HG03045 (cell line): Measurements from ENCODE around the gene NAB2.

Experiments used
- ATAC-seq: cut with Tn5 transposase; IDR thresholded peaks from one replicate; pipeline ENCODE4 v1.9.1; 2021; ENCODE audit warnings: mild to moderate bottlenecking, moderate library complexity; ENCODE audit not compliant: unreplicated experiment

The NAB2 gene

GRCh38 chr12:57092876-57093414, 4.0 kb downstream of the NAB2 start:
- no peak for ATAC-seq

DNA sequence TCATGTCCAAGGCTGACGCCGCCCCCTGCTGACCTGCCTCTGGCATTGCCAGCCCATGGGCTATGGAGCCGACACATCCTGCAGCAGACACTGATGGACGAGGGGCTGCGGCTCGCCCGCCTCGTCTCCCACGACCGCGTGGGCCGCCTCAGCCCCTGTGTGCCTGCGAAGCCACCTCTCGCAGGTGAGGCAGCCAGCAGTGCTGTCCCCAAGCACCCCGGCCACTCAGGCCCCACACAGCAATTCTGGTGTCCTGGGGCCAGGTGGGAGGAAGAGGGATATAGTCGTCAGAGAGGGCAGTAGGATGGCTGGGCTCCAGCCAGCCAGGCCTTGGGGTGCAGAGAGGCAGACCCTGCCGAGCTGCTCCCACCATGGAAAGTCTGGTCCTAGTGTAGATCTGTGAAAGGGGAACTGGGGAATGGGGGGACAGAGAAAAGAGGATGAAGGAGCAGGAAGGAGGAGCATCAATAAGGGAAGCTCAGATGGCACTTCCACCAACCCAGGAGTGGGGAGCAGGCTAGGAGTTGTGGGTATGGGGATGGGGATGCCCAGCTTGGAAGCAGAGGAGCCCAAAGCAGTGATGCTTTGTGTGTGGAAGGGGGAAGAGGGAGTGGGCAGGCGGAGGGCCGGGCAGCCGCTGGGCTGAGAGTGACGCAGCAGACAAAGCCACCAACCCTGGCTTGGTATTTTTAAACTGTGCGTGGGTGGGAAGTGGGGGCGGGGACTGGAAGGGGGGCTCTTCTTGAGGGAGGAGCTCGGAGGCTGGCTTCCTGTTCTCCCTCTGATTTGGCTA, 4.7 kb downstream of the NAB2 start:
- no peak for ATAC-seq

GRCh38 chr12:57094208-57095160, 5.6 kb downstream of the NAB2 start:
- no peak for ATAC-seq

DNA sequence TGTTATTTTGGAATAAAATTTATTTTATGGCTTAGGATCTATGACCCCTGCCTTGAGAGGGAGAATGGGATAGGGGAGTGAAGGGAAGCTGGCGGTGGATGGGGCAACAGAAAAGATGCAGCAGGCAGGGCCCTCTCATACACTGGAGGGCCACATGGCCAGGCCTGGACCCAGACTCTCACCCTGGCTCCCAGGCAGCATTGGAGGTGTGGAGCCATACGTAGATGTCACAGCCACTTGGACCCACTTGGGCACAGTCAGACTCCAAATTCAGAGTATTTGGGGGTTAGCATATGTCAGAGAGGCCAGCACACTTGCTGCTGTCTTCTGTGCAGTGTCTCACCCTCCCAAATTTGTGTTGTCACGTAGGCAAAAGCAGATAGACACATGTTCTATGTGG, 6.5 kb downstream of the NAB2 start:
- no peak for ATAC-seq

GRCh38 chr12:57096099-57096572, 7.2 kb downstream of the NAB2 start:
- no peak for ATAC-seq

DNA sequence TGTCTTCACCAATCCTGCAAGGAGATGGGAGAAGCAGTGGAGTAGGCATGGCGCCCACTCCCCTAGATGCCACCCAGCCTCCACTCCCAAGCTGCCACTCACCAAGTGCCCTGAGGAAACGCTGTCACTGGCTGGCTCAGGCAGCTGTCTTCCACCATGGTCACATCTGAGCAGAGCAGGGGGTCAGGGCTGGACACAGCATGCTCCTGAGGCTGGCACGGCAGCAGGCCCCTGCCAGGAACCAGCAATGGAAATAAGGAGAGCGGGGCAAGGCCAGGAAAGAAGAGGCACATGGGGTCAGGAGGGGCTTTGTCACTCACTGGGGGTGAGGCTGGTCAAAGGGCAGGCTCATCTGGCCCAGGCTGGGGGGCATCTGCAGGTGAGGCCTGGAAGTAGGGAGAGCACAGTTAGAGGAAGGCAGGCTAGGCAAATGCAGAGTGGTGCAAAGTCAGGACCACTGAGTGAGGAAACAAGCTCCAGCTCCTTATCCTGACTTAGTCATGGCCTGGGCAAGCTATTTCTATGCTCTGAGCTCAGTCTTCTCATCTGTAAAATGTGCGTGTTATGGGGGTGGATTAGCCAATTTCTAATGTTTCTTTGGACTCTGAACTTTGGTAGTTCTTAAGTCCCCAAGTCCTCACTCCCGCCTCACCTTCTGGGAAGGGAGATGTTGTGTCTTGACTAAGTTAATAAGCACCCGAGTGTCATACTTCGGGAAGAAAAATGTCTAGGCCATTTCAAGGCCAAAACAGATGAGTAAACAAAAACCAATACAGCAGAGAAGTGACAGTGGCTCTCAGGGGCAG, 8.0 kb downstream of the NAB2 start:
- no peak for ATAC-seq

DNA sequence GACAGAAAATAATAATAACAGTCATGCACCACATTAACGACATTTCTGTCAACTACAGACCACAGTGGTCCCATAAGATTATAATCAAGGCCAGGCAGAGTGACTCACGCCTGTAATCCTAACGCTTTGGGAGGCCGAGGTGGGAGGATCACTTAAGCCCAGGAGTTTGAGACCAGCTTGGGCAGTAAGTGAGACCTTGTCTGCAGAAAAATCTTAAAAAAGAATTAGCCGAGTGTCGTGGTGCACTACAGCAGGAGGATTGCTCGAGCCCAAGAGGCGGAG, 8.6 kb downstream of the NAB2 start:
- no peak for ATAC-seq

GRCh38 chr12:57098546-57098945, 9.6 kb downstream of the NAB2 start:
- no peak for ATAC-seq

DNA sequence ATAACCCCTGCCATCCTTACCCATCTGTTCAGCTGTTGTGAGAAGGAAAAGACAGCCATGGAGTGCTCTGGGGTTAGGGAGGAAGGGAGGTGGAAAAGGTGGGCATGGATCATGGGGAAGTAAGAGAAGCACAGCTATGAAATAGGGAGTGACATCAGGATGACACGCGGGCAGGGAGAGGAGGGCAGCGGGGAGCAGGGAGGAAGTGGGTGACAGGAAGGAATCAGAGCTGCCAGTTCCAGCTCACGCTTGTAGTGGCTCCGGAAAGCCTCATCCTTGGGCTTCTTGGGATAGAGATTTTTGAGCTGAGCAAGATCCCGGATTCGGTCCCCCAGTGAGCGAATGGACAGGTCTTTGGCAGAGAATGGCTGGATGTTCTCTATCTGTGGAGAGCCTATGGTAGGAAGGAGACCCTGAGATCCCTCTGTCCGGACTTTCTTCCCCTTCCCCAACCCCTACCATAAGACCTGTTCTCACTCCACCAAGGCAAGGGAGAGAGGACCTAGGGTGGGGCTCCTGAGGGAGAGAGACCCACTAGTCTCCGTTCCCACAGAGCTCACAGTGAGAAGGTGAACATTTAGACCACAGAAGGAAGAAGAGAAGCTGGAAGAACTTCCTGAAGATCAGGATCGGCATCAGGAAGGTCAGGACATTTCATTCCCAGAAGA, 10.3 kb downstream of the NAB2 start:
- ATAC-seq, result no peak

DNA sequence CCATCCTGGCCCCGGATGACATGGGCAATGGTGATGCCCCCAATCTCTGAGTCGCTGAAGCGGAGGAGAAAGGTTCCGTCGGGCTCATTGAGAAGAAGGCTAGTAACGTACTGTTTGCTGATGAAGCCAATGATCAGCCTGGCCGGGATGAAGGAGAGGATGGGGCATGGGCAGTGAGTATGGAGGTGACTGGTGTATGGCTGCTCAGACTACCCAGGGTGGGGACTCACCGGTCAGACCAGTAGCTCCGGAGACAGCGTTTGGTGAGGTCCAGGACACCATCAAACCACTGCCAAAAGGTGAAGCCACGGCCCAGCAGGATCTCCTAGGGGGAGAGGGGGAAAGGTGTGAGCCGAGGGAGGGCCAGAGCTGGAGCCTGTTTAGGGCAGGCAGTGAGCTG, 10.9 kb downstream of the NAB2 start:
- no peak for ATAC-seq

GRCh38 chr12:57101892-57102695, 13.2 kb downstream of the NAB2 start:
- no peak for ATAC-seq

DNA sequence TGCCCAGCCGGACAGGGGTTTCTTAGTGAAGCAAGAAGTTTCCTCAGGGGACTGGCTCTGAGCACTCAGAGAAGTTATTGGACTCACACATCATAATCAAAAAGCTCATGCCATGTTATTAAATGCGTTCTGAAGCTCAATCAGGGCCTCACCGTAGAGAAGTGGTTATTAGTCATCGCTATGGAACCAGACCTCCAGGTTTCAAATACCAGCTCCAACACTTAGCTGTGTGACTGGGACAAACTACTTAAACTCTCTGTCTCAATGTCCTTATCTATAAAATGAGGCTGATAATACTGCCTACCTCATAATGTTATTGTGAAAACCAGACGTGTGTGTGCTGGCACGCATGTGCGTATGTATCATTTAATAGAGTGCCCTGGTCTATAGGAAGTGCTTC, 14.9 kb downstream of the NAB2 start:
- no peak for ATAC-seq

GRCh38 chr12:57104292-57104910, 15.5 kb downstream of the NAB2 start:
- no peak for ATAC-seq

GRCh38 chr12:57105011-57105753, 16.3 kb downstream of the NAB2 start:
- no peak for ATAC-seq

- no peak for ATAC-seq
Measured at GRCh38 chr12:57106021-57106708, 17.3 kb downstream of the NAB2 start.

DNA sequence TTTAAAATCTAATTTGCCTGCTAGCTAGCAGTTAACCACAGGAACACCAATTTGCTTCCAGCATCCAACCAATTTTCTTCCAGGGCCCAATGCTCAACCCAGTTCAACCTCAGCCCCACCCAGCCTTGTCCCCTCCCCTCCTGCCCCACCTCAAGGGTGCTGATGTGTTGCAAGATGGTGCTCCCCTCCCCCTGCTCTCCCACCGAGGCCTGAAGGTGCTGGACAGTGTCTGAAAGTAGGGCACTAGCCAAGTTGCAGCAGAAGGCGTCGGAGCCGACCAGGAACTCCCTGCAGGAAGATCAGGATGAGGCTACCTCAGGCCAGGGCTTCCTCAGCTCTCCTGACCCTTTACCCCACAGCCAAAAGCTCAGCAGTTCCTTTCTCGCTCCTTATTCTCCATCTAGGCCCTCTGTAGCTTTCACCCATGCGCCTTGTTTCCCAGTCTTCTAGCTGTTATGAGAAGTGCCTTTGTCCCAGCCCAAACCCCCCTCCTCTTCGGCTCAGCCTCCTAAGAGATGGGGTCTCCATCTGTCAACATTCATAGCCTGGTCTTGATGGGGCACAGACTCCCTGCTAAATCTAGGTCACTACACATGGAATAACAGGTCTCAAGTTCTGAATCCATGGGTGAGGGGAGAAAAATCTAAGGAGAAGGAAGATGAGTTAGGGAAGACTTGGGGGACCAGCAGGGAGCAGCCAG, 18.7 kb downstream of the NAB2 start:
- ATAC-seq, result no peak
